ENCODE results near the gene SHISA9.

DNA sequence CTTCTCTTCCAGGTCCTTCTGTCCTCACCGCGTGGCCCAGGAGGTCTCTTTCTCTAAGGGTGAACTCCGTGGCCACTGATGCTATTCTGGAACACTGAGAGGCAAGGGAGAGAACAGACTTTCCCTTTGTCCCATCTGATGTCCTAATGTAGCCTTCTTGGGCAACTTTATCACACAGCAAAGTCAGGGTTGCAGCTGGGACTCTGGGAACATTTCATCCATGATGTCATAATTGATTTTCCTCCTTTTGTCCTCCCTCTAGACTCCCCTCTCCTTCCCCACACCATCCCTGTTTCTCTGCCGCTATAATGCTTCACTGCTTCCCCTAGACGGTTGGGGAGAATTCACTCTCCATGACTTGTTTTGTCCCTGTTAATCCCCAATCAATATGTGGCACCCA lies 201.0 kb downstream of the SHISA9 start:
- no peak for TF ChIP-seq SIN3A (IDR thresholded peaks at IDR 0.05; ENCODE audit: borderline replicate concordance, insufficient read depth, low read length)
- no peak for TF ChIP-seq POLR2AphosphoS5 (IDR thresholded peaks at IDR 0.05; ENCODE audit: low read depth, low read length)
